HUES6 (cell line): ENCODE results near the gene PTPA.
"Not testable (repeated sequence)": the region's sequence is repeated elsewhere in the genome, so short reads cannot be mapped to it uniquely, and the experiment has no call there.

Source experiments
- H3K27ac ChIP-seq: 2 replicates; pipeline ENCODE4 v1.7.0; 2013; ENCODE audit warnings: low read depth, mild to moderate bottlenecking, low read length, inconsistent platforms
- H3K27me3 ChIP-seq: 2 replicates; pipeline ENCODE4 v1.6.1; 2013; ENCODE audit warnings: low read length; ENCODE audit not compliant: control insufficient read depth, insufficient read depth
- H3K36me3 ChIP-seq: 2 replicates; pipeline ENCODE4 v1.6.1; 2013; ENCODE audit warnings: low read length; ENCODE audit not compliant: control insufficient read depth, insufficient read depth
- H3K4me1 ChIP-seq: 2 replicates; pipeline ENCODE4 v1.6.1; 2013; ENCODE audit warnings: low read length; ENCODE audit not compliant: control insufficient read depth, insufficient read depth
- H3K4me3 ChIP-seq: 2 replicates; pipeline ENCODE4 v1.5.1; 2013; ENCODE audit warnings: low read depth, low read length
- H3K9ac ChIP-seq: one replicate; pipeline ENCODE4 v1.6.1; 2013; ENCODE audit warnings: mild to moderate bottlenecking, low read length
- H3K9me3 ChIP-seq: 2 replicates; pipeline ENCODE4 v1.6.1; 2013; ENCODE audit warnings: low read depth, low read length; ENCODE audit not compliant: control insufficient read depth, insufficient read depth

The PTPA gene

DNA sequence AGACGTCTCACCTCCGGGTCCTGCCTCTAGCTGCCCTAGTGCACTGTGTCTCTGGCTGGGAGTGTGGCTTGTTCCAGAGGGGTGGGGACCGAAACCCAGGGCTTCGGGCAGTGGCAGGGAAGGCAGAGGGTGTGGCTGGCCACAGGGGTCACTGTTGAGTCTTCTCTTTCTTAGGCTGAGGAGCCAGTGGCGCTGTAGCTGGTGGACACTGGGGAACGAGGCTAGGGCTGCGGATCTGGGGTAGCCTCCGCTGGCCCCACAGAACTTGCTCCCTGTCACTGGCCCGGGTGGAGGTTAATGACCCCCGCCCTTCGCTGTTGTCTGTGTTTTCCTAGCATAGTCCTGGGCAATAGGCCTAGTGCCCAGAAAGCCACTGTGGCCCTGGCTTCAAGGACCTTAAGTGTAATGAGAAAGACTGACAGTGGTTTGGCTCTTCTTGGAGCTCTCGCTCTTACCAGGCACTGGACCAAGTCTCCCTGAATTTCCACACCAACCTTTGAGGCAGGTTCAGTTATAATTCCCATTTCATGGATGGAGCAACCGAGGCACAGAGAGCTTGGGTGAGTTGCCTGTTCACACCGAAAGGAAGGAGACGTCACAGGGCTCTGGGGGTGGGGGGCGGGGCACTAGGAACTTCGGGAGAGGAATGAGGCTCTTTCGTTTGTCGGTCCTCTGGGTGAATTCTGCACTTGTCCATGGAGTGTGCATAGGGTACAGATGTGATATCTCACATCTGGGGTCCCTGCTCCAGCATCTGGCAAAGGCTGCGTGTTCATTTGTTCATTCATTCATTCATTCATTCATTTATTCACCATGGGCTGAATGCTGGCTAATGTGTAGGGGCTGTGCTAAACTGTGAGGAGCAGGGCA lies 71.6 kb downstream of the PTPA start:
- peaks cover 6% of the 10 kb centered on the region for H3K9me3 ChIP-seq
- H3K27ac ChIP-seq: no peak overlapping the region
- H3K4me3 ChIP-seq: no peak overlapping the region
- H3K9ac ChIP-seq: no peak overlapping the region
- peaks cover 71% of the 10 kb centered on the region for H3K27me3 ChIP-seq
- H3K36me3 ChIP-seq: no peaks in the 10 kb centered on the region
- peaks cover 14% of the 10 kb centered on the region; the same call in 1 of the 2 replicates for H3K4me1 ChIP-seq

DNA sequence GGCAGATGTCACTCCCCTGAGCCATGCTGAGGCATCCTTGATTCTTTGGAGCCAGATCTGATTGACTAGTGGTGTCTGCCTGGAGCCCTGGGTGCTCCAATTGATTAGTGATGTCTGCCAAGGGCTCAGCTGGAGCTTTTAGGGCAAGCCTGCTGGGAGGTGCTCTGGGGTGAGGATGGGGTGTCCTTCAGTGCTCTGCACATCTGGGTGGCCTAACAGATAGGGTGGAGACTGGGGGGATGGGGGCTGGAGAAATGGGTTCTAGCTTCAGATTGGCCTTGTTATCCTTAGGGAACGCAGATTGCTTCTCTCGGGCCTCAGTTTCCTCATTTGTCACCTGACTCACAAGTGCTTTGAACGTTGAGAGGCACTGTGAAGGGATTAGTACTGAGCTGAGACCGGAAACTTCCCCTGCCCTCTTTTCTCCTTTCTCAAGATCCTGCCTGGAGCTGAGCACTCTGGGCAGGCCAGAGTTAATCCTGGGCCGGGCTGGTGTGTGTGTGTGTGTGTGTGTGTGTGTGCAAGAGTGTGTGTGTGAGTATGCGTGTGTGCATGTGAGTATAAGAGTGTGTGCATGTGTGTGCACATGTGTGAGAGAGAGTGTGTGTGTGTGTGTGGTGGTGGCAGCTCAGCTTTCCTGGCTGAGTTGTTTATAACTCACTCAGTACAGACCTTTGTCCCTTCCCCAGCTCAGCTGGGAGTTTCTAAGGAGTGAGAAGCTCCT lies 72.4 kb downstream of the PTPA start:
- Histone ChIP-seq H3K27me3 (peaks cover 72% of the 10 kb centered on the region), H3K4me3 (no peak overlapping the region), H3K36me3 (no peaks in the 10 kb centered on the region), H3K9me3 (peaks cover 6% of the 10 kb centered on the region), H3K9ac (no peak overlapping the region), H3K4me1 (peaks cover 14% of the 10 kb centered on the region; the same call in 1 of the 2 replicates), H3K27ac (no peak overlapping the region)

DNA sequence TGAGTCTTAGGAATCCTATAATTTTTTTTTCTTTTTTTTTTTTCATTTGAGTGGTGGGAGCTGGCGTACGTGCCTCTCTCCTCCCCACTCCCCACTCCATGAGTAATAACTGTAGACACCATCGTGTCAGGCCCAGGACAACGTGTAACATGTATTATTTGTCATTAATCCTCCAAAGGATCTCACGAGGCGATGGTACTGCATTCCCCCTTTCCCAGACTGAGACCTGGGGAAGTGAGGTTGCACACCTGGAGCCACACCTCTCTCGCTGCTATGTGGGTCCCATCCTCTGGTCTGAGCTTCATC lies 73.0 kb downstream of the PTPA start:
- Histone ChIP-seq H3K9me3 (peaks cover 6% of the 10 kb centered on the region), H3K27ac (no peak overlapping the region), H3K4me1 (peaks cover 14% of the 10 kb centered on the region; the same call in 1 of the 2 replicates), H3K27me3 (peaks cover 70% of the 10 kb centered on the region), H3K9ac (no peak overlapping the region), H3K4me3 (no peak overlapping the region), H3K36me3 (no peaks in the 10 kb centered on the region)

DNA sequence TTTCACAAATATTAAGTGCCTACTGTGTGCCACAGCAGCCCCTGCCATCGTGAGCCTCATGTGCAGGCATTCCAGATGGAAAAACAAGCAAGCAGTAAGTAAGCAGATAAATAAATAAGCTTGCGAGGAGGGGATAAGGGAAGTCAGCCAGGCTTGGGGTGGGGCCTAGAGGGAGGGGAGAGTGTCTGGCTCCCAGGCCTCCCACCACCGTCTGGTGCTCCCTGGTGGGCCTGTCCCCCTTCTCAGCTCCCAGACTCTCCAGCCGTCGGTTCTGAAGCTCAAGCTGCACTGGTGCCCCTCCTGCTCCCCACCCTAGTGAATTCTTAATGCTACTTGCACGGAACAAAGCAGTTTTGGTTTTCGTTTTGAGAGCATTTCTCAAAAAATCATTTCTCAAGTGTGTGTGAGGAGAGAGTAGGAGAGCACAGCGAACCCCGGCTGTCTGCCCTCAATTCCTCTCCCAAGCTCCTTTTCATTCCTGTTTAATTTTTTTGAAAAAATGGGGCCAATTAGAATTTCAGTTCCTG lies 73.4 kb downstream of the PTPA start:
- Histone ChIP-seq H3K36me3 (no peaks in the 10 kb centered on the region), H3K27me3 (peaks cover 66% of the 10 kb centered on the region), H3K4me1 (peaks cover 9% of the 10 kb centered on the region; the same call in 1 of the 2 replicates), H3K4me3 (no peak overlapping the region), H3K27ac (no peak overlapping the region), H3K9ac (no peak overlapping the region), H3K9me3 (peaks cover 6% of the 10 kb centered on the region)

DNA sequence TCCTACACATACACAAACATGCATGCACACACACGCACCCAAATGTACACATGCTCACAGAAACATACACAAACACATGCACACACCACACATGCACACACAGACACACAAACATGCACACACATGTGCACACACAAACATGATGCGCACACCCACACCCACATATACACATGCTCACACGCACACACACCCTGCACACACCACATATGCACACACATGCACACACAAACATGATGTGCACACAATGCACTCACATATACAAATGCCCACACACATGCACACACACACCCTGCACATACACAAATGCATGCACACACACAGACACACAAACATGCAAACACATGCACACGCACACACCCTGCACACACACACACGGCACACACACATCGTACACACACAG lies 74.2 kb downstream of the PTPA start:
- no peak overlapping the region for H3K27ac ChIP-seq
- H3K27me3 ChIP-seq: peaks cover 60% of the 10 kb centered on the region
- no peak overlapping the region for H3K9ac ChIP-seq
- H3K4me1 ChIP-seq: peaks cover 9% of the 10 kb centered on the region; the same call in 1 of the 2 replicates
- peaks cover 6% of the 10 kb centered on the region for H3K9me3 ChIP-seq
- H3K36me3 ChIP-seq: no peaks in the 10 kb centered on the region
- H3K4me3 ChIP-seq: no peak overlapping the region

DNA sequence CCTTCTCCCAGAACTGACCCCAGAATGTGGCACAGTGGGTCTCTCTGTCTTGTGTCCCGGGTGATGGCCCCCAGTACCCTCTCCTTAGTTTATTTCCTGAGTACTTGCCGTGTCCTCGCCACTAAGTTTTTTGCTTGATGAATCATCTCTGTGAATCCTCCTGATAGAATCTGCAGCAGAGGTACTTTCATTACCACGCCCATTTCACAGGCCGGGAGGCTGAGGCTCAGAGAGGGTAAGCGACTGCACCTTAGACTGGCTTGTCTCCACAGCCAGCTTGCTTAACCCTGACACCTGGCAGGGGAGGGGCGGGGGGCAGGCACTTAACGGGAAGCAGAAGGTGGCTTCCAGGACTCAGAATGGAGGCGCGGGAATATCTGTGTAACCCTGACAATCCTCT lies 74.8 kb downstream of the PTPA start:
- H3K9ac ChIP-seq: no peak overlapping the region
- no peaks in the 10 kb centered on the region for H3K36me3 ChIP-seq
- no peak overlapping the region for H3K27ac ChIP-seq

DNA sequence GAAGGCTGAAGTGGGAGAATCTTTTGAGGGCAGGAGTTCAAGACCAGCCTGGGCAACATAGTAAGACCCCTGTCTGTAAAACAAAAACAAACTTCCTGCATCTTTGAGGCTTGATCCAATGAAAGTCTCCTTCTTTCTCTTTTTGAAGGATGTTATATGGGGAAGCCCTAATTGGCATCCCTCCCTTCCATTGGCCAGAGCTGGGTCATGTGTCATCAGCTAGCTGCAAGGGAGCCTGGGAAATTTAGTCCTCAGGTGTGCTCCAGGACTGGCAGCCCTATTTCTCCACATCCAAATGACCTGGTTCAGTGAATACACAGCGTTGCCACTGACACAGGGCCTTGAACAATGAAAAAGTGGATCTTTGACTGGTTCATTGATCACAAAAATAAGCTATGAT lies 75.8 kb downstream of the PTPA start:
- H3K27ac ChIP-seq: no peak overlapping the region
- H3K9me3 ChIP-seq: peaks cover 6% of the 10 kb centered on the region
- no peak overlapping the region for H3K9ac ChIP-seq
- peaks cover 48% of the 10 kb centered on the region for H3K27me3 ChIP-seq
- no peak overlapping the region for H3K4me3 ChIP-seq
- peaks cover 9% of the 10 kb centered on the region; the same call in 1 of the 2 replicates for H3K4me1 ChIP-seq
- H3K36me3 ChIP-seq: no peaks in the 10 kb centered on the region

More for the DNA sequence above, 74.8 kb downstream of the PTPA start:
- Histone ChIP-seq H3K27me3 (peaks cover 55% of the 10 kb centered on the region), H3K9me3 (peaks cover 6% of the 10 kb centered on the region), H3K4me1 (peaks cover 9% of the 10 kb centered on the region; the same call in 1 of the 2 replicates), H3K4me3 (no peak overlapping the region)

DNA sequence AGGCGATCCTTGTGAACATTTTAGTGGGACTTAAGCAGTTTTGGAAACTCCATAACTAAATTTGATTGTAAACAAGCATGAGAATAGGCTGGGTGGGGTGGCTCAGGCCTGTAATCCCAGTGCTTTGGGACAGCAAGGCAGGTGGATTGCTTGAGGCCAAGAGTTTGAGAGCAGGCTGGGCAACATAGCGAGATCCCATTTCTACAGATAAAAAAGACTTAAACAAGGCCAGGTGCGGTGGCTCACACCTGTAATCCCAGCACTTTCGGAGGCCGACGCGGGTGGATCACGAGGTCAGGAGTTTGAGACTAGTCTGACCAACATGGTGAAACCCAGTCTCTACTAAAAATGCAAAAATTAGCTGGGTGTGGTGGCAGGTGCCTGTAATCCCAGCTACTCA lies 78.8 kb downstream of the PTPA start:
- not testable (repeated sequence) for H3K4me3 ChIP-seq, H3K4me1 ChIP-seq, H3K27ac ChIP-seq, H3K9ac ChIP-seq, H3K36me3 ChIP-seq, H3K9me3 ChIP-seq
- peaks cover 41% of the 10 kb centered on the region for H3K27me3 ChIP-seq

DNA sequence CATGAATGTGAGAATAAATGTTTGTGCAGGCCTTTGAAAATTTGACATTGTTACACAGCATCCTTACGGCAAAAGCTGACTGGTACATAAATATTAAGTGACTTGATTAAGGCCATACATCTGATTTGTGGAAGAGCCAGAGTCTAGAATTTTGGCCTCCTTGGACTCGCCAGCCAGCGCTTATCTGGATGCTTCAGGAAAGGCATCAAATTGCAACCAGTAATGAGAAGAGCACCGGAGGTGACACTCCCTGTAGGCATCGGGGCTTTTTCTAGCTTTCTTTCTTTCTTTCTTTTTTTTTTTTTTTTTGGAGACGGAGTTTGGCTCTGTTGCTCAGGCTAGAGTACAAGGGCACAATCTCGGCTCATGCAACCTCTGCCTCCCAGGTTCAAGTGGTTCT lies 80.0 kb downstream of the PTPA start:
- no peak overlapping the region for H3K4me3 ChIP-seq
- H3K36me3 ChIP-seq: no peaks in the 10 kb centered on the region

DNA sequence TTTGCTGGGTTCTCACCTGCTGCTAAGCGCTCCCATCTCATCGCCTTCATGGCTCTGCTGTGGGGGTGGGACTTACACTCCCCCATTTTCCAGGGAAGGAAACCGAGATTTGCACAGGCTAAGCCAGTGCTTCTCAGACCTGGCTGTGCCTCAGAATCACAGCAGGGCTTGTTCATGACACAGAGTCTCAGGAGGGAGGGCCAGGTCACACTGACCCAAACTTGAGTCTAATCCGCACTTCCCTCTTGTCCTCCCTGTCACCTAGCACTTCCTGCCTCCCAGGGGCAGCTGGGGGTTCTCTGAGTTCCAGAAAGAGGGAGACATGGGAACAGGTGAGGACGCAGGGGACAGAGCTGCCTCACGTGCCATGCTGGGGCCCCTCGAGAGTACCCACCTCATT lies 82.4 kb downstream of the PTPA start:
- H3K27me3 ChIP-seq: peaks cover 45% of the 10 kb centered on the region
- H3K9me3 ChIP-seq: no peaks in the 10 kb centered on the region
- H3K9ac ChIP-seq: no peak overlapping the region
- H3K4me1 ChIP-seq: peaks cover 6% of the 10 kb centered on the region; the same call in 1 of the 2 replicates
- H3K4me3 ChIP-seq: no peak overlapping the region
- no peak overlapping the region for H3K27ac ChIP-seq
- no peaks in the 10 kb centered on the region for H3K36me3 ChIP-seq

More for the DNA sequence above, 80.0 kb downstream of the PTPA start:
- peaks cover 37% of the 10 kb centered on the region for H3K27me3 ChIP-seq
- H3K9ac ChIP-seq: no peak overlapping the region
- no peak overlapping the region for H3K27ac ChIP-seq
- H3K4me1 ChIP-seq: no peaks in the 10 kb centered on the region
- peaks cover 6% of the 10 kb centered on the region for H3K9me3 ChIP-seq

DNA sequence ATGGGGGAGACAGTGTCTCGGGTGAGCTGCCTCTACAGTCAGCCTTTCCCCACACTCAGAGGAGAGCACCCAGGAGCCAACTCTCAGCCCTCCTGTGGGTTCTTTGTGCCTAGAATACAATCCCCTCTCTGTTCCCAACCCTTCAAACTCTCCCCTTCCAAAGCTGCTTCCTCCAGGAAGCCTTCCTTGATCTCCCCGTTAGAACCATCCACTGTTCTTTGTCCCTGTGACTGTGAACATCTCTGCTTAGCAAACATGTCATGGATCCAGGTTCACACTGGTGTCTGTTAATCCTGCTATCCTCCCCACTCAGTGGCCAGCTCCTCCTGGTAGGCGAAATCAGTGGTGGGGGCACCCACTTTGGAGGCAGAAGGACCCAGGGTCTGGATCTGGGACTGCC lies 83.0 kb downstream of the PTPA start:
- no peaks in the 10 kb centered on the region for H3K36me3 ChIP-seq
- peaks cover 50% of the 10 kb centered on the region for H3K27me3 ChIP-seq
- H3K4me3 ChIP-seq: no peak overlapping the region
- H3K9me3 ChIP-seq: no peaks in the 10 kb centered on the region
- no peak overlapping the region for H3K27ac ChIP-seq
- no peak overlapping the region for H3K9ac ChIP-seq
- H3K4me1 ChIP-seq: peaks cover 7% of the 10 kb centered on the region; the same call in 1 of the 2 replicates
